Measurements from ENCODE around the gene KDM4F.
"Not testable (repeated sequence)": the region's sequence is repeated elsewhere in the genome, so short reads cannot be mapped to it uniquely, and the experiment has no call there.

KDM4F gene

GRCh38 chr11:95049122-95049521 is at the start of gene KDM4F:
TSS of gene KDM4F (plus strand) at chr11:95049422.
- DNase-seq (ENCODE audit: low read depth in 2 of 2) = not testable (repeated sequence)

- DNase-seq (ENCODE audit: low read depth in 2 of 2) = no peak
Measured at GRCh38 chr11:95003716-95004115, 45.5 kb upstream of the KDM4F start.

- DNase-seq (ENCODE audit: low read depth in 2 of 2) = no peak
Measured at GRCh38 chr11:95005642-95006041, 43.6 kb upstream of the KDM4F start.

- DNase-seq (ENCODE audit: low read depth in 2 of 2) = no peak
Measured at GRCh38 chr11:95011376-95011775, 37.8 kb upstream of the KDM4F start.

- no peak for DNase-seq (ENCODE audit: low read depth in 2 of 2)
Measured at GRCh38 chr11:95014184-95014821, 34.9 kb upstream of the KDM4F start.

DNA sequence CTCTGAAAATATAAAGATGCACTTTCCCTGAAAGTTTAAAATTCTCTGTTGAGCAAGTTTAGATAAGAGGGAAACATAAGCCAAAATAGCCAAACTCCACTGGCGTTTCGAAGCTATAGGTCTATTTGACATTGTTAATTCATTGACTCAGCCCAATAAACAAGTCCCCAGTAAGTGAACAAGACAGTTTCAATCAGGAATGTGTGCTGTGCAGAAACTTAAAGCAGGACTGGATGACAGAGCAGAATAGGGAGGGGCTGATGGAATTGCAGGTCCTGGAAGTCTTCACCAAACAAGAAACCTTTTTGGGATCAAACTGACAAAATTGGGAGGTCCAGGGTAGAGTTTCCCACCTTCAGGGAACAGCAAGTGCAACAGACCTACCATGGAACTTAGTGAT is 33.1 kb upstream of the KDM4F start:
- no peak for DNase-seq (ENCODE audit: low read depth in 2 of 2)

- not testable (repeated sequence) for DNase-seq (ENCODE audit: low read depth in 2 of 2)
Measured at GRCh38 chr11:95021468-95021867, 27.8 kb upstream of the KDM4F start.

DNA sequence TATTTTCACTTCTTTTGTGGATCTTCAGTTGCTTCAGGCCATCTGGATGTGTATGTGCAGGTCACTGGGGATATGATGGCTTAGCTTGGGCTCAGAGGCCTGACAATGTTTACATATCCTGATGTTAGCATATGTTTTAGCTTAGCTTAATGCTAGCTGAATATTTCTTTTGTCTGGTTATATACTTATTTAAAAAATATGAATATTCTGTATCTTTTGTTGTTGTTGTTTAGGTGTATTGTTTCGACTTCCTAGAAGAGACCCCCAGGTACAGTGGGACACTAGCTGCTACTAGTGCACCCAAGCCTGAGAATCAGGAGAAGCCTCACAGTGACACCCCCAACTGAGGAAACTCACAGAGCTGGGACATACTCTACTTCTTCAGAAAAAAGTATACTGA is 24.3 kb upstream of the KDM4F start, which contains the start of gene KDM4E:
KDM4E (plus strand) TSS at position 301 of the 400 bp plus-strand sequence. CDS start 300 bp downstream, outside the sequence.
- DNase-seq (ENCODE audit: low read depth in 2 of 2) = no peak

DNA sequence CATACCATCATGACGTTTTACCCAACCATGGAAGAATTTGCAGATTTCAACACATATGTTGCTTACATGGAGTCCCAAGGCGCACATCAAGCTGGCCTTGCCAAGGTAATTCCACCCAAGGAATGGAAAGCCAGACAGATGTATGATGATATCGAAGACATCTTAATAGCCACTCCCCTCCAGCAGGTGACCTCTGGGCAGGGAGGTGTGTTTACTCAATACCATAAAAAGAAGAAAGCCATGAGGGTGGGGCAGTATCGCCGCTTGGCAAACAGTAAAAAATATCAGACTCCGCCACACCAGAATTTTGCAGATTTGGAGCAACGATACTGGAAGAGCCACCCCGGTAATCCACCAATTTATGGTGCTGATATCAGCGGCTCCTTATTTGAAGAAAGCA is 23.6 kb upstream of the KDM4F start:
- not testable (repeated sequence) for DNase-seq (ENCODE audit: low read depth in 2 of 2)

DNA sequence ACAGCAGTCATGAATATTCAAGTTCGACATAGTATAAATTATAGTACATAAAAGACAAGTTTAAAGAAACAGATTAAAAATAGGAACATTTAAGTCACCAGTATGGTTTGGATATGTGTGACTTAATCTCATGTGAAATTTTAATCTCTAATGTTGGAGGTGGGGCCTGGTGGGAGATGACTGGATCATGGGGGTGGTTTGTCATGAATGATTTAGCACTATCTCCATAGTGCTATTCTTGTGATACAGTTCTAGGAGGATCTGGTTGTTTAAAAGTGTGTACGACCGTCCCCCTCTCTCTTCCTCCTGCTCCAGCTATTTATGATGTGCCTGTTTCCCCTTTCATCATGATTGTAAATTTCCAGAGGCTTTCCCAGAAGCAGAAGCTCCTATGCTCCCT is 20.9 kb upstream of the KDM4F start:
- DNase-seq (ENCODE audit: low read depth in 2 of 2) = no peak

- no peak for DNase-seq (ENCODE audit: low read depth in 2 of 2)
Measured at GRCh38 chr11:95033051-95033450, 16.2 kb upstream of the KDM4F start.

DNA sequence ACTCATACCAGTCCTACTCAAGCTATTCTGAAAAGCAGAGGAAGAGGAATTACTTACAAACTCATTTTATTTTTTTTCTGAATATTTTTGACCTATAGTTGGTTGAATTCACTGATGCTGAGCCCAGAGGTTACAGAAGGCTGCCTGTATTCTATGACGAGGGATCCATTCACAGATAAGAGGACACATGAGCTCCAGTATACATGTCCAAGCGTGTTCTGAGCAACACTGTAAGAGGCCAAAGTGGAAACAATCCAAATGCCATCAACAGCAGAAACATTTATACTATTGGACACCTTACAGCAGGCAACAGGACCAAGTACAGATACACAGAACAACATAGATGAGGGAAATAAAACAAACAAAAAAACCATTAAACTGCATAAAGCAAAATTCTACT is 13.9 kb upstream of the KDM4F start:
- DNase-seq (ENCODE audit: low read depth in 2 of 2) = no peak

DNA sequence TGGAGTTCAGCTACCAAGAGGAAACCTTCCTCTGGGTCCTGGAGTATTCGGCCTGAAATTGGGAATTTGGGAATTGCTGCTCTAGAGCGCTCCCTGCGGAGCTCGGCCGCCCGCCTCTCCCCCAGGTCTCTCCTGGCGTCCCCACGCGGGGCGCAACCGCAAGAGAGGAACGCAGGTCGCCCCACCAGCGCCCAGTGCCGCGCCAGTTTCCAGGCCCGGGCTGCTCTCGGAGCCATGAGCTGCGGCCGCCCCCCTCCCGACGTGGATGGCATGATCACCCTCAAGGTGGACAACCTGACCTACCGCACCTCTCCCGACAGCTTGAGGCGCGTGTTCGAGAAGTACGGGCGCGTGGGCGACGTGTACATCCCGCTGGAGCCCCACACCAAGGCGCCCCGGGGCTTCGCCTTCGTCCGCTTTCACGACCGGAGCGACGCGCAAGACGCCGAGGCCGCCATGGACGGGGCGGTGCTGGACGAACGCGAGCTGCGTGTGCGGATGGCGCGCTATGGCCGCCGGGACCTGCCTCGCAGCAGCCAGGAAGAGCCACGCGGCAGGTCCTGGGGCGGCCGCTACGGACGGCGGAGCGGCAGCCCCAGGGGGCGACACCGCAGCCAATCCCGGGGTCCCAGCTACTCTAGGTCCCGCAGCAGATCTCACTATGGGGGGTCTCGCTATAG is 11.7 kb upstream of the KDM4F start:
- not testable (repeated sequence) for DNase-seq (ENCODE audit: low read depth in 2 of 2)

- no peak for DNase-seq (ENCODE audit: low read depth in 2 of 2)
Measured at GRCh38 chr11:95042239-95042638, 7.0 kb upstream of the KDM4F start.

DNA sequence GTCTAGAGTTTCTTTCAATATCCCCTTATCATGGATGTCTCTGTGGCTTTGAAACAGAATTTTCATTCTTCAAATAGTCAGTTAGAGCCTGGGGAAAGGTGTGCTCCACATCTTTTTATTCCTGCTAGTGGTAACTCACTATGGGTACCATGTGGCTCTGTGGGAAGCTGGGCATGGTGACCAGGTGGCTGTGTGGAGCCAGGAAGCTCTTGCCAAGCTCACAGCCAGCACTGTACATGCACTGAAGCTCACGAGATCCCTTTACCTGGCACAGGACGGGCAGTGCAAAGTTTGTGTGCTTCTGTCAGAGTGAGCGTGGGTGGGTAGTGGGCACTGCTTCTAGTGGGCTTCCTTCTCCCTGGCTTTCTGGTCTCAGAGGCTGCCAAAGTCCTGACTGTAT is 6.3 kb upstream of the KDM4F start:
- DNase-seq (ENCODE audit: low read depth in 2 of 2) = no peak

GRCh38 chr11:95044010-95044409 is 5.2 kb upstream of the KDM4F start:
- DNase-seq (ENCODE audit: low read depth in 2 of 2) = no peak

DNA sequence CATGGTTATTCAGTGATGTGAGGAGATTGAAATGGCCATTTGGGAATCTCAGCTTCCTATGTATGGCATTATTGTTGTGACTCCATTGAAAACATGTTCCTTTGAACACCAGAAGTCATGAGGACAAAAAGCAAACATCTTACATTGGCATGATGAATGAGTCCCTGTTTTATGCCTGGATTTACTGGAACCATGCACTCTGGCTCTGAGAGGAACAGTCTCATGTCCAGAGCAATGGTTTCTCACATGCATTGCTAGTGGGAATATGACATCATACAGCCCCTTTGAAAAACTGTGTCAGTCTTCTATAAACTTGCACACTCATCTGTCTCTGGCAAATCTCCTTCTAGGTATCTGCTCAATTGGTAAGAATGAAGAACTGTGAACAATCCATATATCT is 3.4 kb upstream of the KDM4F start:
- DNase-seq (ENCODE audit: low read depth in 2 of 2) = no peak

GRCh38 chr11:95050595-95051202 is 1.5 kb downstream of the KDM4F start:
- no peak for DNase-seq (ENCODE audit: low read depth in 2 of 2)

- no peak for DNase-seq (ENCODE audit: low read depth in 2 of 2)
Measured at GRCh38 chr11:95054356-95054755, 5.1 kb downstream of the KDM4F start.

DNA sequence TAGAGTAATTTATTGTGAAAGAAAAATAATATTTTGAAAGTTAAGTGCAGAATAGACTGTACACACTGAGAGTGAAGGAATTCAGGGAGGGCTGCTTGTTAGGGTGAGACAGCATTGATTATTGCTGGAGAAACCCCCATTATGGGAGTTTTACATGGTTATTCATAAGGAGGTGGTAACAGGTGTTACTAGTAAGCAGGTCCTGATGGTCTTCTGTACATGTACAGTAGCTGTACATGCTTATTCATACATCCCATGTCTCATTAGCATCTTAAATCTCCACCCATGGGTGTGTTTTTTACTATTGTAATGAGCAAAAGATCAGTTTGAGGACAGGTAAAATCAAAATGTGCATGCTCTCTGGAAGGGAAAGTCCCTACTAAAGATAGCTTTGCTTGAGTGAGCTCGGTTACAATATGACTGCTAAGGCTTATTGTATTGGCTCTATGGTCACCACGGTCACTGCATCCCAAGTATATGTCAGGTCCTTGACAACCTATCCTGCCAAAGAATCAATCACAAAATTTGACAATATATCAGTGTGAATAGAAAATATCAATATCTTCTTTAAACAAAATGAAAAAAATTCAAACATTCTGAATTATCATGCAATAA is 6.2 kb downstream of the KDM4F start:
- no peak for DNase-seq (ENCODE audit: low read depth in 2 of 2)

- DNase-seq (ENCODE audit: low read depth in 2 of 2) = no peak
Measured at GRCh38 chr11:95057959-95058358, 8.7 kb downstream of the KDM4F start.

DNA sequence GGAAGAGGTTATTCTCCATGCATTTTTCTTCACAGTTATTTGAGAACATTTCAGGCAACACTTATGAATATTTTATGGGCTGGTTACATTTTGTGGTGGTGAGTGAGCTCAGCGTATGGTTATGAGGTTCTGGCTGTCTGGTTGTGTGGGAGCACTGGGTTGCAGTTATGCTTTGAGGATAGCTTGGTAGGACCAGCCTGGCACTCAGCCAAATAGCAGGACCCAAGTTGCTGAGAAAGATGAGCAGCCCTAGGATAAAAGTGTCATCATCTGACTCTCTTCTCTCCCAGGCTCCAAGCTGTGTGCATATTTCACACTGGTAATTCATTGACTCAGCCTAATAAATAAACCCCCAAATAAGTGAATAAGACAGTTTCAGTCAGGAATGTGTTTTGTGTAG is 9.4 kb downstream of the KDM4F start:
- DNase-seq (ENCODE audit: low read depth in 2 of 2) = no peak

DNA sequence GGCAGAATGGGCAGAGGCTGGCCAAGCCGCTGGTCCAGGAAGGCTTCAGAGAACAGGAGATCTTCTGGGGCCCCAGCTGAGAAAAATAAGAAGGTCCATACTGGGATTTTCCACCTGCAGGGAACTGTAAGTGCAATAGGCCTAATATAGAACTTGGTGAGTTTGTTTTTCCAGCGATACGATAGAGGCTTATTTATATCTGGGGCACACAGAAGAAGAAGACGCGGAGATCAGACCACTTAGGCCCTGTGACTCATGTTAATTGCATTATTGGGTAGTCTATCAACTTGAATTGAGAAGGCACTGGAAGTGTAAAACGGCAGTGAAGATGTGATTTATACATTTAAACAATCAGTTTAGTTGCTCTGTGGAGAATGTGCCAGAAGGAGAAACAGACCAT is 9.8 kb downstream of the KDM4F start:
- DNase-seq (ENCODE audit: low read depth in 2 of 2) = no peak
